SKM-1 treated with dmso at 0.1 percent for 144 hours (cell line): Measurements from ENCODE around the gene DUSP22.
"Not testable (repeated sequence)": the region's sequence is repeated elsewhere in the genome, so short reads cannot be mapped to it uniquely, and the experiment has no call there.

Source experiments
- DNase-seq: peaks from one replicate; lab custom pipeline; 2025; ENCODE audit not compliant: unreplicated experiment; lab: John Stamatoyannopoulos, UW

Gene DUSP22

GRCh38 chr6:362231-362923 lies 70.1 kb downstream of the DUSP22 start:
- DNase-seq = no peak

GRCh38 chr6:362924-363249 lies 70.6 kb downstream of the DUSP22 start:
- DNase-seq = no peak

- DNase-seq = no peak
These were observed 71.0 kb downstream of the DUSP22 start for GRCh38 chr6:363291-363690.

- no peak for DNase-seq
These were observed 71.6 kb downstream of the DUSP22 start for GRCh38 chr6:363909-364308.

GRCh38 chr6:364609-365540 lies 72.6 kb downstream of the DUSP22 start:
- no peak for DNase-seq

GRCh38 chr6:365835-366234 lies 73.5 kb downstream of the DUSP22 start:
- DNase-seq = no peak

GRCh38 chr6:366389-367297 lies 74.4 kb downstream of the DUSP22 start:
- DNase-seq = no peak

- DNase-seq = no peak
These were observed 75.1 kb downstream of the DUSP22 start for GRCh38 chr6:367298-367794.

- no peak for DNase-seq
These were observed 75.8 kb downstream of the DUSP22 start for GRCh38 chr6:367891-368630.

- DNase-seq = no peak
These were observed 77.5 kb downstream of the DUSP22 start for GRCh38 chr6:369559-370431.

- no peak for DNase-seq
These were observed 78.3 kb downstream of the DUSP22 start for GRCh38 chr6:370555-370954.

GRCh38 chr6:371851-372250 lies 79.6 kb downstream of the DUSP22 start:
- DNase-seq = not testable (repeated sequence)

GRCh38 chr6:372336-372911 lies 80.1 kb downstream of the DUSP22 start:
- no peak for DNase-seq

GRCh38 chr6:373031-373430 lies 80.7 kb downstream of the DUSP22 start:
- no peak for DNase-seq

- DNase-seq = no peak
These were observed 81.8 kb downstream of the DUSP22 start for GRCh38 chr6:373773-374724.

- DNase-seq = no peak
These were observed 82.7 kb downstream of the DUSP22 start for GRCh38 chr6:374956-375355.

GRCh38 chr6:376827-377640 lies 84.7 kb downstream of the DUSP22 start:
- DNase-seq = no peak
